ENCODE measurements around the gene RAMP3. TPM values are rescaled to one million over a fixed set of nuclear protein-coding genes. Genes with fewer than 3 reads are reported as not detected.

The RAMP3 gene
- total and polyA plus RNA-seq, 9 of the 15 experiments (the other 6 are each of a cell fraction or from before 2014, with no cell fraction given), result not detected

DNA sequence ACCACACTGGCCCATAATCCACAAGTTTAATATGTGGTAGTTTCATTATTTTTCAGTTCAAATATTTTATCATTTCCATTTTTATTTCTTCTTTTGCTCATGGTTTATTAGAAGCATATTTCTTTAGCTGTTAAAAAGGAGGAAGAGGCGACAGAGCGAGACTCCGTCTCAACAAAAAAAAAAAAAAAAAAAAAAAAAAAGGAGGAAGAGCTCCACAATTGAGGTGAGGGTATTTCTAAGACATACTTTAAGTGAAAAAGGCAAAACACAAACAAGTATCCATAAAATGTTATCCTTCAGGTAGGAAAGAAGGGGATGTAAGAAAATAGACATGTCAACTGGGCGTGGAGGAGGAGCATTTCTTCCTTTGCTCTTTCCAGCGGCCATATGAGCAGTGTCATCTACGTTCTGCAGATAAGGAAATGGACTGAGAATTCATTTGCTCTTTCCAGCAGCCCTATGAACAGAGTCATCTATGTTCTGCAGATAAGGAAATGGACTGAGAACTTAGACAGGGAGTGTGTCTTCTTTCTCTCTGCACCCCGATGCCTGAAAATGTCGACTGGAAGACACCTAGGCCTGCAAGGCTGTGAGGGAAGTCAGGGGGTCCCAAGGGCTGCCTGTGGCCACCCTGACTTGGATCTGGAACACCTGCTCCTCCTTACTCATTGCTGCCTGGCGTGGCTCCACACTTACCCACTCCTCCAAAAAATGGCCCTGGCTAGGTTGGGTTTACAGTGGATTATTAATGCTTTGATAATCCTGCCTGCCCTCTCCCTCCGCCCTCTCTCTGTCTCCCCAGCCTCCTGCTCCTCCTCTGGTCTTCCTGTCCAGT is 18.9 kb upstream of the RAMP3 start (continued):
- TF ChIP-seq, protein P1, sequence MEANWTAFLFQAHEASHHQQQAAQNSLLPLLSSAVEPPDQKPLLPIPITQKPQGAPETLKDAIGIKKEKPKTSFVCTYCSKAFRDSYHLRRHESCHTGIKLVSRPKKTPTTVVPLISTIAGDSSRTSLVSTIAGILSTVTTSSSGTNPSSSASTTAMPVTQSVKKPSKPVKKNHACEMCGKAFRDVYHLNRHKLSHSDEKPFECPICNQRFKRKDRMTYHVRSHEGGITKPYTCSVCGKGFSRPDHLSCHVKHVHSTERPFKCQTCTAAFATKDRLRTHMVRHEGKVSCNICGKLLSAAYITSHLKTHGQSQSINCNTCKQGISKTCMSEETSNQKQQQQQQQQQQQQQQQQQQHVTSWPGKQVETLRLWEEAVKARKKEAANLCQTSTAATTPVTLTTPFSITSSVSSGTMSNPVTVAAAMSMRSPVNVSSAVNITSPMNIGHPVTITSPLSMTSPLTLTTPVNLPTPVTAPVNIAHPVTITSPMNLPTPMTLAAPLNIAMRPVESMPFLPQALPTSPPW (CRISPR knock-in tag; IDR thresholded peaks at IDR 0.05), result peak; percentile 30; the same call in 1 of the 2 replicates
- TF ChIP-seq CREB1 (IDR thresholded peaks at IDR 0.05), result no peak
- no peak for TF ChIP-seq CREB1 (CRISPR knock-in tag; IDR thresholded peaks at IDR 0.05)
- no peak for TF ChIP-seq SP2 (IDR thresholded peaks at IDR 0.05; ENCODE audit: extremely low read depth, low read depth, low read length, poor library complexity, severe bottlenecking)
- TF ChIP-seq, protein P2, sequence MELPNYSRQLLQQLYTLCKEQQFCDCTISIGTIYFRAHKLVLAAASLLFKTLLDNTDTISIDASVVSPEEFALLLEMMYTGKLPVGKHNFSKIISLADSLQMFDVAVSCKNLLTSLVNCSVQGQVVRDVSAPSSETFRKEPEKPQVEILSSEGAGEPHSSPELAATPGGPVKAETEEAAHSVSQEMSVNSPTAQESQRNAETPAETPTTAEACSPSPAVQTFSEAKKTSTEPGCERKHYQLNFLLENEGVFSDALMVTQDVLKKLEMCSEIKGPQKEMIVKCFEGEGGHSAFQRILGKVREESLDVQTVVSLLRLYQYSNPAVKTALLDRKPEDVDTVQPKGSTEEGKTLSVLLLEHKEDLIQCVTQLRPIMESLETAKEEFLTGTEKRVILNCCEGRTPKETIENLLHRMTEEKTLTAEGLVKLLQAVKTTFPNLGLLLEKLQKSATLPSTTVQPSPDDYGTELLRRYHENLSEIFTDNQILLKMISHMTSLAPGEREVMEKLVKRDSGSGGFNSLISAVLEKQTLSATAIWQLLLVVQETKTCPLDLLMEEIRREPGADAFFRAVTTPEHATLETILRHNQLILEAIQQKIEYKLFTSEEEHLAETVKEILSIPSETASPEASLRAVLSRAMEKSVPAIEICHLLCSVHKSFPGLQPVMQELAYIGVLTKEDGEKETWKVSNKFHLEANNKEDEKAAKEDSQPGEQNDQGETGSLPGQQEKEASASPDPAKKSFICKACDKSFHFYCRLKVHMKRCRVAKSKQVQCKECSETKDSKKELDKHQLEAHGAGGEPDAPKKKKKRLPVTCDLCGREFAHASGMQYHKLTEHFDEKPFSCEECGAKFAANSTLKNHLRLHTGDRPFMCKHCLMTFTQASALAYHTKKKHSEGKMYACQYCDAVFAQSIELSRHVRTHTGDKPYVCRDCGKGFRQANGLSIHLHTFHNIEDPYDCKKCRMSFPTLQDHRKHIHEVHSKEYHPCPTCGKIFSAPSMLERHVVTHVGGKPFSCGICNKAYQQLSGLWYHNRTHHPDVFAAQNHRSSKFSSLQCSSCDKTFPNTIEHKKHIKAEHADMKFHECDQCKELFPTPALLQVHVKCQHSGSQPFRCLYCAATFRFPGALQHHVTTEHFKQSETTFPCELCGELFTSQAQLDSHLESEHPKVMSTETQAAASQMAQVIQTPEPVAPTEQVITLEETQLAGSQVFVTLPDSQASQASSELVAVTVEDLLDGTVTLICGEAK (IDR thresholded peaks at IDR 0.05), result no peak
- TF ChIP-seq, protein P2 (CRISPR knock-in tag; IDR thresholded peaks at IDR 0.05), result no peak
- TF ChIP-seq CTBP1 (IDR thresholded peaks at IDR 0.05; ENCODE audit: borderline replicate concordance), result peak; percentile 52; the same call in 1 of the 2 replicates
- no peak for TF ChIP-seq CAMTA2 (CRISPR knock-in tag; conservative IDR thresholded peaks at IDR 0.05)
- peak; percentile 39; the same call in 1 of the 2 replicates for TF ChIP-seq TAL1 (IDR thresholded peaks at IDR 0.05)
- TF ChIP-seq, protein P3, sequence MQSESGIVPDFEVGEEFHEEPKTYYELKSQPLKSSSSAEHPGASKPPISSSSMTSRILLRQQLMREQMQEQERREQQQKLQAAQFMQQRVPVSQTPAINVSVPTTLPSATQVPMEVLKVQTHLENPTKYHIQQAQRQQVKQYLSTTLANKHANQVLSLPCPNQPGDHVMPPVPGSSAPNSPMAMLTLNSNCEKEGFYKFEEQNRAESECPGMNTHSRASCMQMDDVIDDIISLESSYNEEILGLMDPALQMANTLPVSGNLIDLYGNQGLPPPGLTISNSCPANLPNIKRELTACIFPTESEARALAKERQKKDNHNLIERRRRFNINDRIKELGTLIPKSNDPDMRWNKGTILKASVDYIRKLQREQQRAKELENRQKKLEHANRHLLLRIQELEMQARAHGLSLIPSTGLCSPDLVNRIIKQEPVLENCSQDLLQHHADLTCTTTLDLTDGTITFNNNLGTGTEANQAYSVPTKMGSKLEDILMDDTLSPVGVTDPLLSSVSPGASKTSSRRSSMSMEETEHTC (IDR thresholded peaks at IDR 0.05), result no peak
- peak; percentile 28; the same call in 1 of the 2 replicates for TF ChIP-seq EP300 (IDR thresholded peaks at IDR 0.05; ENCODE audit: low read length)
- TF ChIP-seq, protein P4, sequence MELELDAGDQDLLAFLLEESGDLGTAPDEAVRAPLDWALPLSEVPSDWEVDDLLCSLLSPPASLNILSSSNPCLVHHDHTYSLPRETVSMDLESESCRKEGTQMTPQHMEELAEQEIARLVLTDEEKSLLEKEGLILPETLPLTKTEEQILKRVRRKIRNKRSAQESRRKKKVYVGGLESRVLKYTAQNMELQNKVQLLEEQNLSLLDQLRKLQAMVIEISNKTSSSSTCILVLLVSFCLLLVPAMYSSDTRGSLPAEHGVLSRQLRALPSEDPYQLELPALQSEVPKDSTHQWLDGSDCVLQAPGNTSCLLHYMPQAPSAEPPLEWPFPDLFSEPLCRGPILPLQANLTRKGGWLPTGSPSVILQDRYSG (tag; conservative IDR thresholded peaks at IDR 0.05; ENCODE audit: low read depth), result no peak; the same call in 1 of the 2 replicates
- TF ChIP-seq C11orf30 (IDR thresholded peaks at IDR 0.05; ENCODE audit: low read depth), result peak; percentile 66
- no peak for TF ChIP-seq SREBF2 (CRISPR knock-in tag; IDR thresholded peaks at IDR 0.05)
- no peak; the same call in 1 of the 2 replicates for TF ChIP-seq ELF1 (tag; IDR thresholded peaks at IDR 0.05)
